ENCODE results near the gene CDON. TPM values are rescaled to one million over a fixed set of nuclear protein-coding genes. Genes with fewer than 3 reads are reported as not detected.

CDON gene
- total RNA-seq, 1 experiment from 2014 or later = 17.1 TPM

- no peak for TF ChIP-seq CTCF (IDR thresholded peaks at IDR 0.05)
- no peak for TF ChIP-seq POLR2AphosphoS5 (IDR thresholded peaks at IDR 0.05; ENCODE audit: low read depth, low read length)
- BruUV-seq (replicated peaks) = no TSS peak
Observed at GRCh38 chr11:126072141-126072741, 9.6 kb upstream of the CDON start.

GRCh38 chr11:126063507-126063852, 814 bp upstream of the CDON start:
- intact Hi-C loops (cut with micrococcal nuclease; ENCODE audit: unreplicated experiment) = loop anchor here (5.0 kb wide), 1 partner anchor 121 kb away; no protein-coding TSS in a partner anchor
- H3K27me3 ChIP-seq (ENCODE audit: control insufficient read depth, insufficient read depth, low read length) = peaks cover 2% of the 10 kb centered on the region; the same call in 1 of the 2 replicates
- ChIA-PET POLR2A (no interaction called here), CTCF (interaction anchor here (0.7 kb wide), 1 partner anchor 10 kb away, joined by 3 read pairs; no protein-coding TSS in a partner anchor)
- in situ Hi-C loops (cut with HindIII; ENCODE audit: low pct_unique_long_range_greater_than_20kb, low sequenced_read_pairs) = no loop called here
- H3K36me3 ChIP-seq (ENCODE audit: control insufficient read depth, insufficient read depth, low read length) = no peaks in the 10 kb centered on the region
- no peak overlapping the region for H3K27ac ChIP-seq (ENCODE audit: low read length)
- peaks cover 14% of the 10 kb centered on the region for H3K4me1 ChIP-seq (ENCODE audit: control insufficient read depth, insufficient read depth, low read length)
- no peak for TF ChIP-seq CTCF (IDR thresholded peaks at IDR 0.05)
- TF ChIP-seq REST (IDR thresholded peaks at IDR 0.05; ENCODE audit: insufficient read depth in 1 of 2, low read depth in 2 of 2, low read length in 1 of 2) = no peak
- no peak for TF ChIP-seq TCF7L2 (IDR thresholded peaks at IDR 0.05; ENCODE audit: low read depth, low read length)
- TF ChIP-seq POLR2AphosphoS5 (IDR thresholded peaks at IDR 0.05; ENCODE audit: low read depth, low read length) = no peak
- TF ChIP-seq SIN3A (IDR thresholded peaks at IDR 0.05; ENCODE audit: borderline replicate concordance, insufficient read depth, low read depth, low read length) = no peak
- H3K4me3 ChIP-seq (ENCODE audit: low read depth in 2 of 2, low read length in 2 of 2) = peak overlapping the region; percentile 56 to 76
- ATAC-seq (0 out of 2 replicates have a peak, but pooled peaks have one; percentile 0), DNase-seq (ENCODE audit: low read depth, low spot score) (no peak)
- no peaks in the 10 kb centered on the region for H3K9me3 ChIP-seq (ENCODE audit: control insufficient read depth, insufficient read depth, low read depth, low read length)
- no TSS peak for BruUV-seq (replicated peaks)

More at GRCh38 chr11:126072141-126072741, 9.6 kb upstream of the CDON start:
- in situ Hi-C loops (cut with HindIII; ENCODE audit: low pct_unique_long_range_greater_than_20kb, low sequenced_read_pairs) (no loop called here), intact Hi-C loops (cut with micrococcal nuclease; ENCODE audit: unreplicated experiment) (no loop called here)
- ChIA-PET POLR2A (no interaction called here), CTCF (no interaction called here)
- H3K27ac ChIP-seq (ENCODE audit: low read length) = no peak overlapping the region
- no peak for DNase-seq (ENCODE audit: low read depth, low spot score)
- no peaks in the 10 kb centered on the region for H3K4me1 ChIP-seq (ENCODE audit: control insufficient read depth, insufficient read depth, low read length)
- H3K36me3 ChIP-seq (ENCODE audit: control insufficient read depth, insufficient read depth, low read length) = no peaks in the 10 kb centered on the region
- ATAC-seq = no peak
- no peaks in the 10 kb centered on the region for H3K9me3 ChIP-seq (ENCODE audit: control insufficient read depth, insufficient read depth, low read depth, low read length)
- no peak overlapping the region for H3K4me3 ChIP-seq (ENCODE audit: low read depth in 2 of 2, low read length in 2 of 2)
- H3K27me3 ChIP-seq (ENCODE audit: control insufficient read depth, insufficient read depth, low read length) = peaks cover 2% of the 10 kb centered on the region; the same call in 1 of the 2 replicates

Measured in Panc1 (cell line).